Suprapubic skin (tissue), 4 donors: ENCODE measurements around the gene GRIA1. TPM values are rescaled to one million over a fixed set of nuclear protein-coding genes. Genes with fewer than 3 reads are reported as not detected.

Experiments
- DNase-seq, 2 donors: peaks; one replicate each; pipeline ENCODE4 v3.0.0-alpha.2; 2019; ENCODE audit warnings: low spot score in 2 of 2
- H3K27ac ChIP-seq: fragments of 200-600 bp; sonication (generic); one replicate; pipeline ENCODE4 v1.5.1; 2019
- H3K27me3 ChIP-seq: fragments of 200-600 bp; sonication (generic); one replicate; pipeline ENCODE4 v1.5.1; 2019
- H3K36me3 ChIP-seq: fragments of 200-600 bp; sonication (generic); one replicate; pipeline ENCODE4 v1.5.1; 2019
- H3K4me1 ChIP-seq: fragments of 200-600 bp; sonication (generic); one replicate; pipeline ENCODE4 v1.5.1; 2019
- H3K4me3 ChIP-seq: fragments of 200-600 bp; sonication (generic); one replicate; pipeline ENCODE4 v1.5.1; 2019; ENCODE audit warnings: mild to moderate bottlenecking
- H3K9me3 ChIP-seq: fragments of 200-600 bp; sonication (generic); one replicate; pipeline ENCODE4 v1.5.1; 2019
- CTCF ChIP-seq, 2 donors: fragments of 200-600 bp in 1 of 2; fragments of 450-650 bp in 1 of 2; sonication (generic) in 1 of 2; IDR thresholded peaks; one replicate each; pipeline ENCODE4 v1.5.1; 2016 to 2019; ENCODE audit warnings: antibody characterized with exemption in 2 of 2, mild to moderate bottlenecking in 1 of 2, moderate library complexity in 1 of 2
- EP300 ChIP-seq: sonication (generic); formaldehyde crosslinking; IDR thresholded peaks from one replicate; pipeline ENCODE4 v1.6.1; 2017; ENCODE audit warnings: antibody characterized with exemption
- POLR2A ChIP-seq, 2 donors: fragments of 450-650 bp; IDR thresholded peaks; one replicate each; pipeline ENCODE4 v1.6.1; 2017; ENCODE audit warnings: antibody characterized with exemption in 2 of 2, mild to moderate bottlenecking in 2 of 2, moderate library complexity in 2 of 2
- POLR2AphosphoS5 ChIP-seq, 3 donors: sonication (generic); formaldehyde crosslinking; IDR thresholded peaks; one replicate each; pipeline ENCODE4 v1.6.1; 2017; ENCODE audit warnings: antibody characterized with exemption in 3 of 3
- WGBS: methylation state at CpG from one replicate; pipeline ENCODE4 v1.1.5; 2018; 5-methylcytosine and 5-hydroxymethylcytosine counted together
- total RNA-seq, 4 donors: library from RNA; depleted of rRNA; stranded (reverse); fragments of >200 nt; gene quantifications; one replicate each; pipeline ENCODE4 v1.1.0, GENCODE V29; 2016

GRIA1 gene
- total RNA-seq, 4 donors from 2014 or later, result 0.21 to 0.62 (median 0.38) TPM; not detected in 1

GRCh38 chr5:153458268-153458667 is 32.2 kb upstream of the GRIA1 start:
- no peaks in the 10 kb centered on the region for H3K9me3 ChIP-seq
- no peaks in the 10 kb centered on the region for H3K27me3 ChIP-seq
- no peaks in the 10 kb centered on the region for H3K36me3 ChIP-seq
- no peak for DNase-seq
- H3K4me3 ChIP-seq, result no peak overlapping the region
- no peak overlapping the region for H3K27ac ChIP-seq
- H3K4me1 ChIP-seq, result no peaks in the 10 kb centered on the region
- TF ChIP-seq POLR2AphosphoS5 (IDR thresholded peaks at IDR 0.05) (no peak), CTCF (IDR thresholded peaks at IDR 0.05) (no peak), EP300 (no peak), POLR2A (IDR thresholded peaks at IDR 0.05) (no peak)

- H3K9me3 ChIP-seq, result no peaks in the 10 kb centered on the region
- no peak for DNase-seq
- no peak overlapping the region for H3K27ac ChIP-seq
- TF ChIP-seq POLR2A (IDR thresholded peaks at IDR 0.05), result no peak
- H3K4me1 ChIP-seq, result no peaks in the 10 kb centered on the region
- no peaks in the 10 kb centered on the region for H3K36me3 ChIP-seq
- no peak overlapping the region for H3K4me3 ChIP-seq
- no peaks in the 10 kb centered on the region for H3K27me3 ChIP-seq
Observed at GRCh38 chr5:153459051-153459743, 31.3 kb upstream of the GRIA1 start.

GRCh38 chr5:153460421-153460820 is 30.0 kb upstream of the GRIA1 start:
- H3K9me3 ChIP-seq, result no peaks in the 10 kb centered on the region
- DNase-seq, result no peak
- no peak overlapping the region for H3K27ac ChIP-seq
- WGBS, result 85% methylated on average over 3 of the region's 3 CpGs
- no peak for TF ChIP-seq EP300
- TF ChIP-seq POLR2A (IDR thresholded peaks at IDR 0.05), result no peak
- no peak for TF ChIP-seq POLR2AphosphoS5 (IDR thresholded peaks at IDR 0.05)
- no peak for TF ChIP-seq CTCF (IDR thresholded peaks at IDR 0.05)
- no peak overlapping the region for H3K4me3 ChIP-seq
- H3K27me3 ChIP-seq, result no peaks in the 10 kb centered on the region
- no peaks in the 10 kb centered on the region for H3K36me3 ChIP-seq
- no peaks in the 10 kb centered on the region for H3K4me1 ChIP-seq

- H3K4me1 ChIP-seq, result no peaks in the 10 kb centered on the region
- H3K27ac ChIP-seq, result no peak overlapping the region
- no peaks in the 10 kb centered on the region for H3K27me3 ChIP-seq
- H3K9me3 ChIP-seq, result no peaks in the 10 kb centered on the region
- WGBS, result 72% methylated on average over 2 of the region's 2 CpGs
- no peak for TF ChIP-seq POLR2AphosphoS5 (IDR thresholded peaks at IDR 0.05)
- no peak for TF ChIP-seq EP300
- no peak for TF ChIP-seq CTCF (IDR thresholded peaks at IDR 0.05)
- DNase-seq, result no peak
- no peak overlapping the region for H3K4me3 ChIP-seq
- no peaks in the 10 kb centered on the region for H3K36me3 ChIP-seq
Observed at GRCh38 chr5:153461341-153461740, 29.1 kb upstream of the GRIA1 start.

GRCh38 chr5:153463806-153464205 is 26.7 kb upstream of the GRIA1 start:
- Histone ChIP-seq H3K27me3 (no peaks in the 10 kb centered on the region), H3K4me3 (no peak overlapping the region), H3K4me1 (no peaks in the 10 kb centered on the region), H3K9me3 (no peaks in the 10 kb centered on the region), H3K27ac (no peak overlapping the region), H3K36me3 (no peaks in the 10 kb centered on the region)
- DNase-seq, result no peak
- WGBS, result 63% methylated on average over 2 of the region's 2 CpGs
- no peak for TF ChIP-seq POLR2A (IDR thresholded peaks at IDR 0.05)
- no peak for TF ChIP-seq EP300
- no peak for TF ChIP-seq CTCF (IDR thresholded peaks at IDR 0.05)
- no peak for TF ChIP-seq POLR2AphosphoS5 (IDR thresholded peaks at IDR 0.05)

GRCh38 chr5:153467546-153467945 is 22.9 kb upstream of the GRIA1 start:
- no peaks in the 10 kb centered on the region for H3K4me1 ChIP-seq
- no peak for DNase-seq
- no peak overlapping the region for H3K27ac ChIP-seq
- no peaks in the 10 kb centered on the region for H3K27me3 ChIP-seq
- no peak overlapping the region for H3K4me3 ChIP-seq
- H3K36me3 ChIP-seq, result no peaks in the 10 kb centered on the region
- no peaks in the 10 kb centered on the region for H3K9me3 ChIP-seq
- TF ChIP-seq CTCF (IDR thresholded peaks at IDR 0.05), result no peak
- TF ChIP-seq POLR2AphosphoS5 (IDR thresholded peaks at IDR 0.05), result no peak
- no peak for TF ChIP-seq EP300
- no peak for TF ChIP-seq POLR2A (IDR thresholded peaks at IDR 0.05)
